IMR-90 (cell line): ENCODE measurements around the gene CENPT. TPM values are rescaled to one million over a fixed set of nuclear protein-coding genes. Genes with fewer than 3 reads are reported as not detected.

Experiments
- ATAC-seq: fragments of 200-7000 bp; cut with Tn5 transposase; 2 replicates; pipeline ENCODE4 v1.9.1; 2020; ENCODE audit warnings: low read depth, mild to moderate bottlenecking, moderate library complexity
- BruUV-seq: library from RNA; stranded (reverse); fragments of 400-500 nt; replicated peaks from 2 replicates; lab custom pipeline; 2021; lab: Mats Ljungman, UMichigan
- CTCF ChIA-PET: fragments of 300-600 bp; formaldehyde crosslinking; extraction: SDS; loops from one replicate; lab custom pipeline; 2021; ENCODE audit warnings: antibody characterized with exemption; lab: Yijun Ruan, JAX
- POLR2A ChIA-PET: fragments of 300-600 bp; sonication (Branson Sonifier 250); formaldehyde crosslinking; loops from one replicate; lab custom pipeline; 2022; ENCODE audit warnings: antibody characterized with exemption; ENCODE audit not compliant: unreplicated experiment; lab: Charles Lee
- DNase-seq: peaks from one replicate; pipeline ENCODE4 v3.0.0; 2013
- H2AFZ ChIP-seq: replicated peaks from 2 replicates; pipeline ENCODE3; 2013; ENCODE audit warnings: low read length, mild to moderate bottlenecking; ENCODE audit not compliant: poor library complexity
- H2AK5ac ChIP-seq: 2 replicates; pipeline ENCODE4 v1.6.1; 2013; ENCODE audit warnings: low read depth, low read length, inconsistent platforms
- H2AK9ac ChIP-seq: replicated peaks from 2 replicates; pipeline ENCODE3; 2013; ENCODE audit warnings: mild to moderate bottlenecking, low read depth, low read length, moderate library complexity; ENCODE audit not compliant: poor library complexity
- H2BK120ac ChIP-seq: 2 replicates; pipeline ENCODE4 v1.6.1; 2013; ENCODE audit warnings: low read depth, low read length, inconsistent platforms
- H2BK15ac ChIP-seq: 3 replicates; pipeline ENCODE4 v1.6.1; 2013; ENCODE audit warnings: low read depth, low read length, inconsistent platforms
- H2BK20ac ChIP-seq: 2 replicates; pipeline ENCODE4 v1.6.1; 2013; ENCODE audit warnings: low read depth, mild to moderate bottlenecking, inconsistent platforms, low read length, moderate library complexity
- H2BK5ac ChIP-seq: 2 replicates; pipeline ENCODE4 v1.6.1; 2013; ENCODE audit warnings: mild to moderate bottlenecking, low read depth, low read length, inconsistent platforms; ENCODE audit not compliant: poor library complexity, severe bottlenecking
- H3K14ac ChIP-seq: replicated peaks from 2 replicates; pipeline ENCODE4 v1.6.1; 2013; ENCODE audit warnings: low read depth, low read length, inconsistent platforms
- H3K18ac ChIP-seq: 2 replicates; pipeline ENCODE4 v1.6.1; 2013; ENCODE audit warnings: low read depth, low read length, control low read depth
- H3K23ac ChIP-seq: 2 replicates; pipeline ENCODE4 v1.6.1; 2013; ENCODE audit warnings: low read depth, low read length, inconsistent platforms
- H3K27ac ChIP-seq: 2 replicates; pipeline ENCODE4 v1.5.1; 2013; ENCODE audit warnings: mild to moderate bottlenecking, control low read depth, low read length; ENCODE audit not compliant: insufficient read depth
- H3K27me3 ChIP-seq: 2 replicates; pipeline ENCODE4 v1.6.1; 2013; ENCODE audit warnings: low read length; ENCODE audit not compliant: control insufficient read depth, insufficient read depth
- H3K36me3 ChIP-seq: 2 replicates; pipeline ENCODE4 v1.6.1; 2013; ENCODE audit warnings: low read length, mixed read lengths; ENCODE audit not compliant: control insufficient read depth, insufficient read depth
- H3K4ac ChIP-seq: 2 replicates; pipeline ENCODE4 v1.6.1; 2013; ENCODE audit warnings: low read depth, low read length, inconsistent platforms
- H3K4me1 ChIP-seq: 2 replicates; pipeline ENCODE4 v1.6.1; 2013; ENCODE audit warnings: low read length, mixed read lengths; ENCODE audit not compliant: control insufficient read depth, insufficient read depth
- H3K4me2 ChIP-seq: 2 replicates; pipeline ENCODE4 v1.6.1; 2013; ENCODE audit warnings: low read depth, mild to moderate bottlenecking, control low read depth, low read length, moderate library complexity
- H3K4me3 ChIP-seq: 2 replicates; pipeline ENCODE4 v1.5.1; 2013; ENCODE audit warnings: low read depth, mild to moderate bottlenecking, control low read depth, low read length, moderate library complexity; ENCODE audit not compliant: insufficient read depth
- H3K56ac ChIP-seq: 2 replicates; pipeline ENCODE4 v1.6.1; 2013; ENCODE audit warnings: low read length, inconsistent platforms; ENCODE audit not compliant: insufficient read depth; ENCODE audit errors: extremely low read depth
- H3K79me1 ChIP-seq, 2 experiments: 2 replicates each; pipeline ENCODE4 v1.6.1; 2013; ENCODE audit warnings: low read length in 2 of 2, inconsistent platforms in 1 of 2, low read depth in 1 of 2
- H3K9ac ChIP-seq: 2 replicates; pipeline ENCODE4 v1.6.1; 2013; ENCODE audit warnings: low read depth, low read length, control low read depth
- H3K9me1 ChIP-seq: 2 replicates; pipeline ENCODE4 v1.6.1; 2013; ENCODE audit warnings: low read length, inconsistent platforms; ENCODE audit not compliant: insufficient read depth
- H3K9me3 ChIP-seq: 2 replicates; pipeline ENCODE4 v1.6.1; 2013; ENCODE audit warnings: low read length; ENCODE audit not compliant: control insufficient read depth, insufficient read depth
- H4K20me1 ChIP-seq: 2 replicates; pipeline ENCODE4 v1.6.1; 2013; ENCODE audit warnings: low read length, inconsistent platforms; ENCODE audit not compliant: insufficient read depth
- H4K5ac ChIP-seq: 2 replicates; pipeline ENCODE4 v1.6.1; 2013; ENCODE audit warnings: mild to moderate bottlenecking, low read depth, low read length, control low read depth
- H4K8ac ChIP-seq, 2 experiments: 2 replicates each; pipeline ENCODE4 v1.6.1; 2013; ENCODE audit warnings: low read depth in 2 of 2, low read length in 2 of 2, control low read depth in 1 of 2, inconsistent platforms in 1 of 2
- H4K91ac ChIP-seq: 2 replicates; pipeline ENCODE4 v1.6.1; 2013; ENCODE audit warnings: low read depth, low read length, inconsistent platforms; ENCODE audit not compliant: insufficient read depth
- CEBPB ChIP-seq: IDR thresholded peaks from 2 replicates; pipeline ENCODE4 v1.6.1; 2012; ENCODE audit warnings: low read depth, low read length, improper control_type of control experiment
- MAZ ChIP-seq: IDR thresholded peaks from 2 replicates; pipeline ENCODE4 v1.6.1; 2012; ENCODE audit warnings: low read depth, mild to moderate bottlenecking, low read length, improper control_type of control experiment, moderate library complexity, borderline replicate concordance
- MXI1 ChIP-seq: IDR thresholded peaks from 2 replicates; pipeline ENCODE4 v1.6.1; 2012; ENCODE audit warnings: low read depth, mild to moderate bottlenecking, low read length, moderate library complexity, borderline replicate concordance
- POLR2A ChIP-seq: IDR thresholded peaks from 2 replicates; pipeline ENCODE4 v1.6.1; 2012; ENCODE audit warnings: mild to moderate bottlenecking, low read depth, low read length
- WGBS, 2 experiments: methylation state at CpG; one replicate each; pipeline versions ENCODE4 v1.1.5 to v1.1.7; 2013; ENCODE audit warnings: missing lambda C conversion rate in 2 of 2; ENCODE audit not compliant: insufficient read length in 1 of 2; ENCODE audit errors: extremely low coverage in 2 of 2; 5-methylcytosine and 5-hydroxymethylcytosine counted together
- dilution Hi-C: fragments of 300-500 bp; cut with HindIII; formaldehyde crosslinking; loops from one replicate; pipeline ENCODE4 v1.14.3; 2018; ENCODE audit warnings: low sequenced_read_pairs; ENCODE audit not compliant: unreplicated experiment
- in situ Hi-C: fragments of 300-500 bp; cut with MboI; formaldehyde crosslinking; loops from 3 replicates; pipeline ENCODE4 v1.14.3; 2019; ENCODE audit warnings: low sequenced_read_pairs, inconsistent platforms, mixed read lengths
- intact Hi-C: fragments of 100-400 bp; cut with micrococcal nuclease; formaldehyde crosslinking; loops from 2 replicates; pipeline ENCODE4 v1.10.0; 2022
- polyA plus RNA-seq, 3 experiments: library from polyadenylated mRNA; depleted of rRNA; stranded (reverse); fragments of >200 nt; gene quantifications; 2 replicates each; pipeline ENCODE4 v1.2.3, GENCODE V29; 2012; ENCODE audit warnings: low replicate concordance in 1 of 3
- total RNA-seq: library from RNA; depleted of rRNA; stranded (reverse); fragments of >200 nt; gene quantifications from 2 replicates; pipeline ENCODE4 v1.2.3, GENCODE V29; 2012
- TF ChIP-seq, protein P1 (sequence below): conservative IDR thresholded peaks from 2 replicates; pipeline ENCODE4 v1.5.1; 2012; ENCODE audit warnings: mild to moderate bottlenecking, low read depth, low read length, improper control_type of control experiment

Gene CENPT
- total and polyA plus RNA-seq, 2 of the 4 experiments (the other 2 are of a cell fraction): 33.3 to 83.1 TPM

DNA sequence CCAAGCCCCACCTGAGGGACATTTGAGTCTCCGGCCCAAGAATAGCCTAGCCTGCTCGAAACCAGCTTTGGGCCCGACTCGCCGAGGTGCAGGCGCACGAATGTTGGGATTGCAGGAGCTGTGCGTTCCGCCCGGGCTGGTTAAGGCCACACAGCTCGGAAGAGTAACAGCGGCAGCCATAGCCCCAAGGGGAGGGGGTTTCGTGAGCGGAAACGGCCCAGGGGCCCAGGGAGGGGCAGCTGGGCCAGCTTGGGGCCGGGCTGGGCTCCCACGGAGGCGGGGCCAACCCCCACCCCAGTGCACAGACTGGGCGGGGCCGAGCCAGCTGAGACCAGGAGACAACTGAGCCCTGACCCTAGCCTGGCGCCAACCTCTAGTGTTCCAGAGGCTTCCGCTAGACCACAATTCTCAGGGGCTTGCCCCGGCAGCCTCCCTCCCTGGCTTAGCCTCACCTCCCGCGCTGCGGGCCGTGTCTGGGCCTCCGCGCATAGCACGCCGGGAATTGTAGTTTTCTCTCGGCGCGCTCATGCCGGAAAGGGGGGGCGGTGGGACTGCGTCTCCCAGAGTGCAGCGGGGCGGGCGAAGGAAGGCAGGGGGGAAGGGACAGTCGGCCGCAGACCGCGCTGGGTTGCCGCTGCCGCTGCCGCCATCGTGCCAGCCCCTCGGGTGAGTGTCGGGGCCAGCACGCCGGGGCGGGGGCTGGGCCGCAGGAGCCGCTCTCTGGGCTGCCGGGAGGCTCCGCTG lies 1.0 kb downstream of the CENPT start, which contains the start of gene NUTF2:
NUTF2 (plus strand) TSS at position 614 of the 744 bp plus-strand sequence. CDS start 18,198 bp downstream, outside the sequence.
- 1% methylated on average over 23 of the region's 57 CpGs; no CpG with 5 or more reads in 1 of the 2 experiments for WGBS, 2 experiments
- Histone ChIP-seq H3K9me3 (no peaks in the 10 kb centered on the region), H3K23ac (peak within 1 kb of the TSS; percentile 96), H3K56ac (peak within 1 kb of the TSS; percentile 76), H2AFZ (peak within 1 kb of the TSS; percentile 94), H3K14ac (peak within 1 kb of the TSS; percentile 91), H3K9me1 (peaks cover 19% of the 10 kb centered on the region), H4K91ac (peak within 1 kb of the TSS; percentile 85), H2AK9ac (peak within 1 kb of the TSS; percentile 100), H4K20me1 (peaks cover 48% of the 10 kb centered on the region), H3K36me3 (0 out of 2 replicates have a peak, but pooled peaks cover 2% of the 10 kb centered on the region), H2BK120ac (peak within 1 kb of the TSS; percentile 76), H3K4me2 (peak within 1 kb of the TSS; percentile 96), H3K18ac (peak within 1 kb of the TSS; percentile 91), H3K4ac (peak within 1 kb of the TSS; percentile 92), H4K5ac (peak within 1 kb of the TSS; percentile 98), H2BK5ac (peak within 1 kb of the TSS; percentile 91), H3K27ac (peak within 1 kb of the TSS; percentile 98), H3K4me1 (peaks cover 13% of the 10 kb centered on the region), H2AK5ac (peak within 1 kb of the TSS; percentile 83), H4K8ac (peak within 1 kb of the TSS; percentile 83 to 95), H3K79me1 (peaks cover 24 to 66% of the 10 kb centered on the region in 2 experiments), H3K27me3 (no peaks in the 10 kb centered on the region), H3K9ac (peak within 1 kb of the TSS; percentile 95), H2BK15ac (peak within 1 kb of the TSS; percentile 48; the same call in 1 of the 3 replicates), H2BK20ac (peak within 1 kb of the TSS; percentile 4; the same call in 1 of the 2 replicates), H3K4me3 (peak within 1 kb of the TSS; percentile 53)
- CTCF ChIA-PET: no interaction called here
- dilution Hi-C loops (no loop called here), intact Hi-C loops (loop anchor here (2.0 kb wide), 1 partner anchor 26 kb away; the partner anchor contains the start of gene EDC4), in situ Hi-C loops (no loop called here)
- POLR2A ChIA-PET: no interaction called here
- ATAC-seq: peak; percentile 76
- no peak for TF ChIP-seq CEBPB
- TF ChIP-seq POLR2A: peak; percentile 83
- TF ChIP-seq, protein P1, sequence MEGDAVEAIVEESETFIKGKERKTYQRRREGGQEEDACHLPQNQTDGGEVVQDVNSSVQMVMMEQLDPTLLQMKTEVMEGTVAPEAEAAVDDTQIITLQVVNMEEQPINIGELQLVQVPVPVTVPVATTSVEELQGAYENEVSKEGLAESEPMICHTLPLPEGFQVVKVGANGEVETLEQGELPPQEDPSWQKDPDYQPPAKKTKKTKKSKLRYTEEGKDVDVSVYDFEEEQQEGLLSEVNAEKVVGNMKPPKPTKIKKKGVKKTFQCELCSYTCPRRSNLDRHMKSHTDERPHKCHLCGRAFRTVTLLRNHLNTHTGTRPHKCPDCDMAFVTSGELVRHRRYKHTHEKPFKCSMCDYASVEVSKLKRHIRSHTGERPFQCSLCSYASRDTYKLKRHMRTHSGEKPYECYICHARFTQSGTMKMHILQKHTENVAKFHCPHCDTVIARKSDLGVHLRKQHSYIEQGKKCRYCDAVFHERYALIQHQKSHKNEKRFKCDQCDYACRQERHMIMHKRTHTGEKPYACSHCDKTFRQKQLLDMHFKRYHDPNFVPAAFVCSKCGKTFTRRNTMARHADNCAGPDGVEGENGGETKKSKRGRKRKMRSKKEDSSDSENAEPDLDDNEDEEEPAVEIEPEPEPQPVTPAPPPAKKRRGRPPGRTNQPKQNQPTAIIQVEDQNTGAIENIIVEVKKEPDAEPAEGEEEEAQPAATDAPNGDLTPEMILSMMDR: no peak
- TF ChIP-seq MAZ: peak; percentile 92; the same call in 1 of the 2 replicates
- TF ChIP-seq MXI1: peak; percentile 69; the same call in 1 of the 2 replicates
- peak; percentile 85 for DNase-seq
- no TSS peak for BruUV-seq
